ENCODE data around the gene GRK2.
"Not testable (repeated sequence)": the region's sequence is repeated elsewhere in the genome, so short reads cannot be mapped to it uniquely, and the experiment has no call there.

DNA sequence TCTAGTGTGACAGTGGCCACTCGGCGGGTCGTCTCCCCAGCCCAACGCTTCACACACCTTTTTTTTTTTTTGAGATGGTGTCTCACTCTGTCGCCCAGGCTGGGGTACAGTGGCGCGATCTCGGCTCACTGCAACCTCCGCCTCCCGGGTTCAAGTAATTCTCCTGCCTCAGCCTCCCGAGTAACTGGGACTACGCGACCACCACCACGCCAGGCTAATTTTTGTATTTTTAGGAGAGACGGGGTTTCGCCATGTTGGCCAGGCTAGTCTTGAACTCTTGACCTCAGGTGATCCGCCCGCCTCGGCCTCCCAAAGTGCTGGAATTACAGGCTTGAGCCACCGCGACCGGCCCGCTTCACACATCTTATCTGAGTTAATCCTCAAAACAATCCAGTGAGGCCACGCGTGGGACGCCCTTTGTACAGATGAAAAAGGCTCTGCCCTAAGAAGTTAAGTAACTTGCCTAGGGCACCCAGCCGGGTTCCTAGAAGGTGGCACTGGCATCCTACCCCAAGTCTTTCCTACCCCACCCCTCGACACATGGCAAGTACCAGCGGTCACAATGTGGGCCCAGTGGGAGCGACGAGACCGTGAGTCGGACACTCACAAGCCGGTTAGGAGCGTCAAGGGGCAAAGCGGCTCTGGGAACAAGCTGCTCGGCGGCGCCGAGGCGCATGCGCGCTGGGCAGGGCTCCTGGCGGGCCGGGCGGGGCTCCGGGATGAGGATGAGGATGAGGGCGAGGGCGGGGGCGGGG lies 5.2 kb upstream of the GRK2 start:
- not testable (repeated sequence) for TF ChIP-seq POLR2A (IDR thresholded peaks at IDR 0.05)
- TF ChIP-seq, protein P1, sequence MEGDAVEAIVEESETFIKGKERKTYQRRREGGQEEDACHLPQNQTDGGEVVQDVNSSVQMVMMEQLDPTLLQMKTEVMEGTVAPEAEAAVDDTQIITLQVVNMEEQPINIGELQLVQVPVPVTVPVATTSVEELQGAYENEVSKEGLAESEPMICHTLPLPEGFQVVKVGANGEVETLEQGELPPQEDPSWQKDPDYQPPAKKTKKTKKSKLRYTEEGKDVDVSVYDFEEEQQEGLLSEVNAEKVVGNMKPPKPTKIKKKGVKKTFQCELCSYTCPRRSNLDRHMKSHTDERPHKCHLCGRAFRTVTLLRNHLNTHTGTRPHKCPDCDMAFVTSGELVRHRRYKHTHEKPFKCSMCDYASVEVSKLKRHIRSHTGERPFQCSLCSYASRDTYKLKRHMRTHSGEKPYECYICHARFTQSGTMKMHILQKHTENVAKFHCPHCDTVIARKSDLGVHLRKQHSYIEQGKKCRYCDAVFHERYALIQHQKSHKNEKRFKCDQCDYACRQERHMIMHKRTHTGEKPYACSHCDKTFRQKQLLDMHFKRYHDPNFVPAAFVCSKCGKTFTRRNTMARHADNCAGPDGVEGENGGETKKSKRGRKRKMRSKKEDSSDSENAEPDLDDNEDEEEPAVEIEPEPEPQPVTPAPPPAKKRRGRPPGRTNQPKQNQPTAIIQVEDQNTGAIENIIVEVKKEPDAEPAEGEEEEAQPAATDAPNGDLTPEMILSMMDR (IDR thresholded peaks at IDR 0.05), result not testable (repeated sequence)
